Caco-2 (cell line): ENCODE results near the gene PHGDH. TPM values are rescaled to one million over a fixed set of nuclear protein-coding genes. Genes with fewer than 3 reads are reported as not detected.

Experiments
- BruUV-seq: library from RNA; stranded (reverse); fragments of 400-500 nt; replicated peaks from 2 replicates; lab custom pipeline; 2021; lab: Mats Ljungman, UMichigan
- CTCF ChIA-PET: fragments of 300-600 bp; sonication (Branson Sonifier 250); formaldehyde crosslinking; loops from one replicate; lab custom pipeline; 2022; ENCODE audit warnings: antibody characterized with exemption; lab: Charles Lee
- POLR2A ChIA-PET: fragments of 300-600 bp; sonication (Branson Sonifier 250); formaldehyde crosslinking; loops from one replicate; lab custom pipeline; 2022; ENCODE audit warnings: antibody characterized with exemption; lab: Charles Lee
- DNase-seq, 2 experiments: peaks; one replicate each; pipeline versions ENCODE4 v3.0.0 to v3.0.0-alpha.2; 2020 to 2022
- H3K27me3 ChIP-seq: replicated peaks from 2 replicates; pipeline ENCODE4 v1.6.0; 2011; ENCODE audit warnings: low read length; ENCODE audit not compliant: control insufficient read depth, insufficient read depth
- H3K36me3 ChIP-seq: 2 replicates; pipeline ENCODE4 v1.5.1; 2011; ENCODE audit warnings: low read length; ENCODE audit not compliant: control insufficient read depth, insufficient read depth
- H3K4me1 ChIP-seq: fragments of 250-450 bp; sonication (Bioruptor Pico); 2 replicates; pipeline ENCODE4 v1.5.1; 2020; ENCODE audit warnings: mild to moderate bottlenecking
- H3K4me3 ChIP-seq: 2 replicates; pipeline ENCODE4 v1.5.1; 2011; ENCODE audit warnings: low read depth, mild to moderate bottlenecking, control low read depth, low read length
- H3K9me3 ChIP-seq: fragments of 250-450 bp; sonication (Bioruptor Pico); 2 replicates; pipeline ENCODE4 v1.5.1; 2020; ENCODE audit warnings: mild to moderate bottlenecking, moderate library complexity
- H3K27ac Mint-ChIP-seq: one replicate; pipeline ENCODE4 v1.8.0; 2022; ENCODE audit warnings: mixed read lengths; ENCODE audit not compliant: unreplicated experiment
- H3K27me3 Mint-ChIP-seq: one replicate; pipeline ENCODE4 v1.8.0; 2022; ENCODE audit warnings: mixed read lengths; ENCODE audit not compliant: insufficient read depth, unreplicated experiment
- H3K36me3 Mint-ChIP-seq: one replicate; pipeline ENCODE4 v1.8.0; 2022; ENCODE audit warnings: mild to moderate bottlenecking, mixed read lengths; ENCODE audit not compliant: insufficient read depth, unreplicated experiment
- H3K4me1 Mint-ChIP-seq: one replicate; pipeline ENCODE4 v1.8.0; 2022; ENCODE audit warnings: low read depth, mixed read lengths; ENCODE audit not compliant: unreplicated experiment
- H3K4me3 Mint-ChIP-seq: one replicate; pipeline ENCODE4 v1.8.0; 2022; ENCODE audit warnings: mild to moderate bottlenecking, moderate library complexity, mixed read lengths; ENCODE audit not compliant: unreplicated experiment
- H3K9me3 Mint-ChIP-seq: one replicate; pipeline ENCODE4 v1.8.0; 2022; ENCODE audit warnings: mixed read lengths; ENCODE audit not compliant: unreplicated experiment
- intact Hi-C: fragments of 100-400 bp; cut with micrococcal nuclease; formaldehyde crosslinking; loops from one replicate; pipeline ENCODE4 v1.10.0; 2022; ENCODE audit not compliant: unreplicated experiment
- total RNA-seq: library from RNA; stranded (reverse); gene quantifications from 2 replicates; pipeline ENCODE4 v1.2.3, GENCODE V29; 2022
- TF ChIP-seq, protein P1 (sequence below), 2 experiments: fragments of 200-600 bp in 1 of 2; IDR thresholded peaks; 1 replicate in 1 of 2; 2 replicates in 1 of 2; pipeline versions ENCODE4 v1.5.1 to v1.8.0; 2011 to 2022; ENCODE audit warnings: antibody characterized with exemption in 1 of 2, control low read depth in 1 of 2, inconsistent platforms in 1 of 2, low read depth in 1 of 2, low read length in 1 of 2, mild to moderate bottlenecking in 1 of 2, moderate library complexity in 1 of 2; ENCODE audit not compliant: insufficient read depth in 1 of 2, severe bottlenecking in 1 of 2, unreplicated experiment in 1 of 2

PHGDH gene
- total RNA-seq, 1 experiment from 2014 or later: 410 TPM

DNA sequence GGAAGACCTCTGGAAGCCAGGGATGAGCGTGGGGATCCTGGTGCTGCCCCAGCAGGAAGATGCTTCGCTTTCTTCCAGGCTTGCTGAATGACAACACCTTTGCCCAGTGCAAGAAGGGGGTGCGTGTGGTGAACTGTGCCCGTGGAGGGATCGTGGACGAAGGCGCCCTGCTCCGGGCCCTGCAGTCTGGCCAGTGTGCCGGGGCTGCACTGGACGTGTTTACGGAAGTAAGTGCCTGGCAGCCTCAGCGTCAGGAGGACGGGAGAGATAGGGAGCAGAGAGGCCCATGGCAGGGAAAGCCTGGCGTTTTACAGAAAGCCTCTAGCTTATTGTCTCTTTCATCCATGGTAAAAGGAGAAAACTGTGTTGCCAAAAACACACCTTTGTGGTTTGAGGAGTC, 23.5 kb downstream of the PHGDH start:
- no TSS peak for BruUV-seq
- H3K36me3 ChIP-seq: peaks cover 8% of the 10 kb centered on the region; the same call in 1 of the 2 replicates
- intact Hi-C loops: no loop called here

DNA sequence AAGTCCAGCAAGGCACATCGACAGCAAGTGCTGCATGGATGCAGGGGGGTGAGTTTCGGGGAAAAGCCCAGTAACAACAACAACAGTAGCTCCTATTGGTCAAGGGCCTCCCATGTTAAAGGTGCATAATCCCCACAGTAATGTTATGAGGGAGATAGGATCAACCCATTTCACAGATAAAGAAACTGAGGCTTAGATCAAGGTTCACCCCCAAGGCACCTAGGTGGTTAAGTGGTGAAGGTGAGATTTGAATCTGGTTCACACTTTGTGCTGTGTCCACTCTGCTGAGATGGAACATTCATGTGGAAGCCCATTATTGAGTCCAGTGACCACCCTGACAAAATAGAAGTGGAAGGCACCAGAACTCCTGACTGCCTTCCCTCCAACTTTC, 24.9 kb downstream of the PHGDH start:
- Mint-ChIP-seq H3K27ac (no peak overlapping the region), H3K4me3 (no peak overlapping the region), H3K9me3 (no peaks in the 10 kb centered on the region), H3K27me3 (no peaks in the 10 kb centered on the region), H3K36me3 (peaks cover 92% of the 10 kb centered on the region), H3K4me1 (no peaks in the 10 kb centered on the region)
- TF ChIP-seq, protein P1, sequence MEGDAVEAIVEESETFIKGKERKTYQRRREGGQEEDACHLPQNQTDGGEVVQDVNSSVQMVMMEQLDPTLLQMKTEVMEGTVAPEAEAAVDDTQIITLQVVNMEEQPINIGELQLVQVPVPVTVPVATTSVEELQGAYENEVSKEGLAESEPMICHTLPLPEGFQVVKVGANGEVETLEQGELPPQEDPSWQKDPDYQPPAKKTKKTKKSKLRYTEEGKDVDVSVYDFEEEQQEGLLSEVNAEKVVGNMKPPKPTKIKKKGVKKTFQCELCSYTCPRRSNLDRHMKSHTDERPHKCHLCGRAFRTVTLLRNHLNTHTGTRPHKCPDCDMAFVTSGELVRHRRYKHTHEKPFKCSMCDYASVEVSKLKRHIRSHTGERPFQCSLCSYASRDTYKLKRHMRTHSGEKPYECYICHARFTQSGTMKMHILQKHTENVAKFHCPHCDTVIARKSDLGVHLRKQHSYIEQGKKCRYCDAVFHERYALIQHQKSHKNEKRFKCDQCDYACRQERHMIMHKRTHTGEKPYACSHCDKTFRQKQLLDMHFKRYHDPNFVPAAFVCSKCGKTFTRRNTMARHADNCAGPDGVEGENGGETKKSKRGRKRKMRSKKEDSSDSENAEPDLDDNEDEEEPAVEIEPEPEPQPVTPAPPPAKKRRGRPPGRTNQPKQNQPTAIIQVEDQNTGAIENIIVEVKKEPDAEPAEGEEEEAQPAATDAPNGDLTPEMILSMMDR (IDR thresholded peaks at IDR 0.05; ENCODE audit: insufficient read depth in 1 of 2, low read depth in 1 of 2, low read length in 1 of 2, severe bottlenecking in 1 of 2, unreplicated experiment in 1 of 2): no peak
- DNase-seq: no peak
- CTCF ChIA-PET: no interaction called here
- no peaks in the 10 kb centered on the region for H3K4me1 ChIP-seq
- H3K4me3 ChIP-seq: no peak overlapping the region
- peaks cover 8% of the 10 kb centered on the region; the same call in 1 of the 2 replicates for H3K36me3 ChIP-seq
- intact Hi-C loops: no loop called here
- POLR2A ChIA-PET: no interaction called here
- no peaks in the 10 kb centered on the region for H3K27me3 ChIP-seq
- no TSS peak for BruUV-seq
- no peaks in the 10 kb centered on the region for H3K9me3 ChIP-seq

More for the DNA sequence above, 23.5 kb downstream of the PHGDH start:
- no peaks in the 10 kb centered on the region for H3K9me3 ChIP-seq
- H3K27me3 ChIP-seq: no peaks in the 10 kb centered on the region
- Mint-ChIP-seq H3K4me1 (no peaks in the 10 kb centered on the region), H3K4me3 (no peak overlapping the region), H3K9me3 (no peaks in the 10 kb centered on the region), H3K27ac (no peak overlapping the region), H3K27me3 (no peaks in the 10 kb centered on the region), H3K36me3 (peaks cover 93% of the 10 kb centered on the region)
- H3K4me3 ChIP-seq: no peak overlapping the region
- TF ChIP-seq, protein P1 (IDR thresholded peaks at IDR 0.05; ENCODE audit: insufficient read depth in 1 of 2, low read depth in 1 of 2, low read length in 1 of 2, severe bottlenecking in 1 of 2, unreplicated experiment in 1 of 2): no peak
- POLR2A ChIA-PET: no interaction called here
- CTCF ChIA-PET: no interaction called here
- DNase-seq: no peak
- H3K4me1 ChIP-seq: no peaks in the 10 kb centered on the region

DNA sequence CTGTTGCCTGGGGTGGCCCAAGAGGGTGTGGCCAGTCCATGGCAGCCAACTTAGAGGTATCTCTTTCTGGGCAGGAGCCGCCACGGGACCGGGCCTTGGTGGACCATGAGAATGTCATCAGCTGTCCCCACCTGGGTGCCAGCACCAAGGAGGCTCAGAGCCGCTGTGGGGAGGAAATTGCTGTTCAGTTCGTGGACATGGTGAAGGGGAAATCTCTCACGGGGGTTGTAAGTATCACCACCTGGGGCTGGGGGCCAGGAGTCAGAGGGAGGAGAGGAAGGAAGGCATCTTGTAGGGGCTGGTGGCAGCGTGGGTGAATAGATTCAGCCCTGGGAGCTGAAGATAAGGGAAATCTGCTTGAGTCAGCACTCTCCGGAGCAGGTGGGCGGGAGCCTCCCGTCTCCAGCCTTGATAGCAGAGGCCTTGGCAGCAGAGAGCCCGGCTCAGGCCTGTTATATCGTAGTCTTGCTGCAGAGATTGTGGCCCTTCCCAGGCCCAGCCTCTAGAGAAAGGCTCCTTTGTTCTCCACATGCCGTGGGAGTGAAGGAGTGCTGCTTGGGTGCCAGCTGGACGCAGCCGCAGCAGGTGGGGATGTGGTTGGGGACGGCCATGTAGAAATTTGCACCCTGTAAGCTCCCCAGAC, 25.4 kb downstream of the PHGDH start:
- no peak overlapping the region for H3K4me3 ChIP-seq
- H3K9me3 ChIP-seq: no peaks in the 10 kb centered on the region
- Mint-ChIP-seq H3K4me1 (no peaks in the 10 kb centered on the region), H3K9me3 (no peaks in the 10 kb centered on the region), H3K36me3 (peaks cover 91% of the 10 kb centered on the region), H3K27me3 (no peaks in the 10 kb centered on the region), H3K27ac (no peak overlapping the region), H3K4me3 (no peak overlapping the region)
- no TSS peak for BruUV-seq
- DNase-seq: no peak
- no peaks in the 10 kb centered on the region for H3K27me3 ChIP-seq
- H3K4me1 ChIP-seq: no peaks in the 10 kb centered on the region
- intact Hi-C loops: no loop called here
- TF ChIP-seq, protein P1 (IDR thresholded peaks at IDR 0.05; ENCODE audit: insufficient read depth in 1 of 2, low read depth in 1 of 2, low read length in 1 of 2, severe bottlenecking in 1 of 2, unreplicated experiment in 1 of 2): no peak
- CTCF ChIA-PET: no interaction called here
- POLR2A ChIA-PET: no interaction called here
- H3K36me3 ChIP-seq: peaks cover 8% of the 10 kb centered on the region; the same call in 1 of the 2 replicates
